OCI-LY7 (cell line): Measurements from ENCODE around the gene STBD1. TPM values are rescaled to one million over a fixed set of nuclear protein-coding genes. Genes with fewer than 3 reads are reported as not detected.

Experiments
- BruUV-seq: library from RNA; stranded (reverse); fragments of 400-500 nt; replicated peaks from 2 replicates; lab custom pipeline; 2021; lab: Mats Ljungman, UMichigan
- CTCF ChIA-PET: fragments of 300-600 bp; sonication (Branson Sonifier 250); formaldehyde crosslinking; loops from one replicate; lab custom pipeline; 2022; ENCODE audit warnings: antibody characterized with exemption; ENCODE audit not compliant: unreplicated experiment; lab: Charles Lee
- POLR2A ChIA-PET: fragments of 300-600 bp; sonication (Branson Sonifier 250); formaldehyde crosslinking; loops from one replicate; lab custom pipeline; 2022; ENCODE audit warnings: antibody characterized with exemption; lab: Charles Lee
- DNase-seq: peaks from one replicate; pipeline ENCODE4 v3.0.0-alpha.2; 2015; ENCODE audit warnings: low spot score
- H2AFZ ChIP-seq: fragments of 200-600 bp; sonication (generic), shearing (Covaris generic); 2 replicates; pipeline ENCODE4 v1.6.1; 2014; ENCODE audit warnings: mild to moderate bottlenecking, antibody characterized with exemption, low read length, moderate library complexity
- H3K27ac ChIP-seq: fragments of 200-600 bp; sonication (generic); 2 replicates; pipeline ENCODE4 v1.5.1; 2014; ENCODE audit warnings: mixed run types, low read depth, mild to moderate bottlenecking, moderate library complexity, low read length, inconsistent platforms; ENCODE audit not compliant: poor library complexity, severe bottlenecking
- H3K36me3 ChIP-seq: fragments of 200-600 bp; sonication (generic); 2 replicates; pipeline ENCODE4 v1.6.1; 2014; ENCODE audit warnings: mild to moderate bottlenecking, antibody characterized with exemption, low read length, moderate library complexity, mixed read lengths; ENCODE audit not compliant: insufficient read depth
- H3K4me1 ChIP-seq: fragments of 200-600 bp; sonication (generic); 2 replicates; pipeline ENCODE4 v1.5.1; 2014; ENCODE audit warnings: mild to moderate bottlenecking, low read length; ENCODE audit not compliant: insufficient read depth, poor library complexity, severe bottlenecking
- H3K4me2 ChIP-seq: fragments of 200-600 bp; sonication (generic); 2 replicates; pipeline ENCODE4 v1.6.1; 2014; ENCODE audit warnings: mild to moderate bottlenecking, low read length
- H3K4me3 ChIP-seq: fragments of 200-600 bp; sonication (generic); 2 replicates; pipeline ENCODE4 v1.5.1; 2014; ENCODE audit warnings: mild to moderate bottlenecking, low read depth, low read length; ENCODE audit not compliant: poor library complexity, severe bottlenecking
- H3K79me2 ChIP-seq: fragments of 200-600 bp; sonication (generic); 2 replicates; pipeline ENCODE4 v1.6.1; 2016; ENCODE audit warnings: low read depth, mild to moderate bottlenecking, low read length, moderate library complexity, mixed read lengths; ENCODE audit not compliant: insufficient read depth
- H3K9me2 ChIP-seq: fragments of 200-600 bp; sonication (generic); 2 replicates; pipeline ENCODE4 v1.6.1; 2016; ENCODE audit warnings: mild to moderate bottlenecking, low read length, mixed read lengths; ENCODE audit not compliant: insufficient read depth
- H3K9me3 ChIP-seq: fragments of 200-600 bp; sonication (generic); 2 replicates; pipeline ENCODE4 v1.6.1; 2014; ENCODE audit warnings: mild to moderate bottlenecking, mixed run types, low read length, mixed read lengths
- H4K20me1 ChIP-seq: fragments of 200-600 bp; sonication (generic); 2 replicates; pipeline ENCODE4 v1.6.1; 2014; ENCODE audit warnings: mild to moderate bottlenecking, antibody characterized with exemption, low read length, moderate library complexity, mixed read lengths; ENCODE audit not compliant: insufficient read depth
- EZH2phosphoT487 ChIP-seq: fragments of 200-600 bp; sonication (generic); IDR thresholded peaks from 2 replicates; pipeline ENCODE4 v1.6.1; 2018; ENCODE audit warnings: low read depth, borderline replicate concordance, mild to moderate bottlenecking, mixed run types, antibody characterized with exemption, low read length, moderate library complexity, mixed read lengths
- intact Hi-C: fragments of 100-400 bp; cut with micrococcal nuclease; formaldehyde crosslinking; loops from one replicate; pipeline ENCODE4 v1.10.0; 2022; ENCODE audit not compliant: unreplicated experiment
- total RNA-seq, 2 experiments: library from RNA; depleted of rRNA in 1 of 2; stranded (reverse); fragments of >200 nt in 1 of 2; shearing (Covaris generic) in 1 of 2; gene quantifications; 2 replicates each; pipeline ENCODE4 v1.2.3, GENCODE V29; 2014 to 2022
- TF ChIP-seq, protein P1 (sequence below): fragments of 200-600 bp; sonication (generic); conservative IDR thresholded peaks from 2 replicates; pipeline ENCODE4 v1.5.1; 2014; ENCODE audit warnings: mild to moderate bottlenecking, antibody characterized with exemption, low read length, moderate library complexity, mixed read lengths

The STBD1 gene
- total RNA-seq, 2 experiments from 2014 or later, result not detected

DNA sequence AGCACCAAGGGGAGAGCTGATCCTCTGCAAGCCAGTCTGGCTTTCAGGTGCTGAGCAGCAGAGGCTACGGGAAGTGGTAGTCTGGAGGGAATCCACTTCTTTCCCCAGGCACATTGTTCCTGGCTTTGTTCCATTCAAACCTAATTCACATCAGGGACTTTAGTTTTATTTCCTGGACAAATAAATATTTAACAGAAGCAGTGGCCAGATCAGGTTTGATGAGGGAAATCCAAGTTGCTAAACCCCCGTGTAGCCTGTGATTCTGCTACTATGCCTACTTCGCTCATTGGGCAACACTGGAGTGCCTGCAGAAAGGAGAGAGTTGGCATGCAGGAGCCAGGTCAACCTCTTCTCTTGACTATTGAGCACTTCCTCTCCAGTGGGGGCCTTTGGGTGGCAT lies 13.8 kb upstream of the STBD1 start:
- POLR2A ChIA-PET, result interaction anchor here (0.6 kb wide), 2 partner anchors 406 to 1108 kb away, joined by 3 to 5 read pairs; no protein-coding TSS in a partner anchor
- intact Hi-C loops, result no loop called here
- no peaks in the 10 kb centered on the region for H3K79me2 ChIP-seq
- no peaks in the 10 kb centered on the region for H3K9me2 ChIP-seq
- H2AFZ ChIP-seq, result no peak overlapping the region
- CTCF ChIA-PET, result no interaction called here
- H3K4me2 ChIP-seq, result no peak overlapping the region
- H3K4me3 ChIP-seq, result no peak overlapping the region
- H4K20me1 ChIP-seq, result no peaks in the 10 kb centered on the region
- no peaks in the 10 kb centered on the region for H3K9me3 ChIP-seq
- TF ChIP-seq EZH2phosphoT487, result no peak
- TF ChIP-seq, protein P1, sequence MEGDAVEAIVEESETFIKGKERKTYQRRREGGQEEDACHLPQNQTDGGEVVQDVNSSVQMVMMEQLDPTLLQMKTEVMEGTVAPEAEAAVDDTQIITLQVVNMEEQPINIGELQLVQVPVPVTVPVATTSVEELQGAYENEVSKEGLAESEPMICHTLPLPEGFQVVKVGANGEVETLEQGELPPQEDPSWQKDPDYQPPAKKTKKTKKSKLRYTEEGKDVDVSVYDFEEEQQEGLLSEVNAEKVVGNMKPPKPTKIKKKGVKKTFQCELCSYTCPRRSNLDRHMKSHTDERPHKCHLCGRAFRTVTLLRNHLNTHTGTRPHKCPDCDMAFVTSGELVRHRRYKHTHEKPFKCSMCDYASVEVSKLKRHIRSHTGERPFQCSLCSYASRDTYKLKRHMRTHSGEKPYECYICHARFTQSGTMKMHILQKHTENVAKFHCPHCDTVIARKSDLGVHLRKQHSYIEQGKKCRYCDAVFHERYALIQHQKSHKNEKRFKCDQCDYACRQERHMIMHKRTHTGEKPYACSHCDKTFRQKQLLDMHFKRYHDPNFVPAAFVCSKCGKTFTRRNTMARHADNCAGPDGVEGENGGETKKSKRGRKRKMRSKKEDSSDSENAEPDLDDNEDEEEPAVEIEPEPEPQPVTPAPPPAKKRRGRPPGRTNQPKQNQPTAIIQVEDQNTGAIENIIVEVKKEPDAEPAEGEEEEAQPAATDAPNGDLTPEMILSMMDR, result no peak
- no peak overlapping the region for H3K27ac ChIP-seq
- H3K36me3 ChIP-seq, result no peaks in the 10 kb centered on the region
- BruUV-seq, result no TSS peak
- DNase-seq, result no peak
- no peaks in the 10 kb centered on the region for H3K4me1 ChIP-seq

DNA sequence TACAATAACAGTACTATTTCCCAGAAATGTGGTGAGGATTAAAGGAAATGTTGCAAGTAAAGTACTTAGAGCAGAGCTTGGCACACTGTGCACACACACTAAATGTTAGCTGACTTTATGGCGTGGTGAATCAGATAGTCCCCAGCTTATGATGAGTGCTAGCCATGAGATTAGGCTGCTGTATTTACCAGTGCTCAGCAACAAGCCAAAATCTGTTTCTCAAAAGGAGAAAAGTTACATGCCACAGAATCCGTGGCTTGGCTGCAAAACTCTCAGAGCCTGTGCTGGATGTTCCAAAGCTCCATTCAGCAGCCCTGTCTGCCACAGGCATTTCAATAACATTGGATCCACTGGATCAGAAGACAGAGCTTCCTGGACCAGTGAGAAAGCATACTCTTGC lies 12.8 kb upstream of the STBD1 start:
- TF ChIP-seq, protein P1, result no peak
- TF ChIP-seq EZH2phosphoT487, result no peak
- POLR2A ChIA-PET, result no interaction called here

DNA sequence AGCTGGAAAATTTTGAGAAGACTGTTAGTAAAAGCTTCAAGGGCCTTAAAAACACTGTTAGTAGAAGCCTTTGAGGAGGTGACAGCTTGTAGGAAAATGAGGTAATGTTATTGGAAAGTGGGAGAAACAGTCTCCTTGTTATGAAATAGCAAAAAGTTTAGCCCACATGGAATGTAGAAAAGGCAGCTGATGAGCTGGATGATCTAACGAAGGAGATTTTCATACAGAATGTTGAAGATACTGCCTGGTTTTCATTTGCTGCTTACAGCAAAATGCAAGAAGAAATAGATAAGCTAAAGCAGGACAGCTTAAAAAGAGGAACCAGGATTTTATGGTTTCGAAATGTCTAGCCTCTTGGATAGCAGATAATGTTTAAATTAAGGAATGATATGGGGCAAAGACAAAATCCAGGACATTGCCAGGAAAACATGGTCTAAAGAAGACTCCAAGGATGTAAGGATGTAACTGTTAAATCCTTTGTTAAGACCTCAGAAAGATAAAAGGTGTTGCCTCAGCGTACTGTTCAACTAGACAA lies 10.2 kb upstream of the STBD1 start:
- Histone ChIP-seq H3K9me2 (no peaks in the 10 kb centered on the region), H3K4me3 (no peak overlapping the region), H3K4me2 (no peak overlapping the region), H3K36me3 (no peaks in the 10 kb centered on the region), H3K9me3 (0 out of 2 replicates have a peak, but pooled peaks cover 5% of the 10 kb centered on the region), H4K20me1 (no peaks in the 10 kb centered on the region), H3K4me1 (no peaks in the 10 kb centered on the region), H3K79me2 (no peaks in the 10 kb centered on the region), H2AFZ (no peak overlapping the region), H3K27ac (no peak overlapping the region)
- TF ChIP-seq, protein P1, result no peak
- TF ChIP-seq EZH2phosphoT487, result no peak
- CTCF ChIA-PET, result no interaction called here
- POLR2A ChIA-PET, result no interaction called here
- DNase-seq, result no peak
- BruUV-seq, result no TSS peak
- intact Hi-C loops, result no loop called here

More for the DNA sequence above, 12.8 kb upstream of the STBD1 start:
- no peak overlapping the region for H3K4me2 ChIP-seq
- H3K36me3 ChIP-seq, result no peaks in the 10 kb centered on the region
- no peaks in the 10 kb centered on the region for H4K20me1 ChIP-seq
- H3K9me3 ChIP-seq, result 0 out of 2 replicates have a peak, but pooled peaks cover 5% of the 10 kb centered on the region
- BruUV-seq, result no TSS peak
- intact Hi-C loops, result no loop called here
- no peak overlapping the region for H2AFZ ChIP-seq
- H3K9me2 ChIP-seq, result no peaks in the 10 kb centered on the region
- CTCF ChIA-PET, result interaction anchor here (0.5 kb wide), 1 partner anchor 250 kb away, joined by 3 read pairs; no protein-coding TSS in a partner anchor
- no peak overlapping the region for H3K27ac ChIP-seq
- DNase-seq, result no peak
- no peaks in the 10 kb centered on the region for H3K4me1 ChIP-seq
- no peak overlapping the region for H3K4me3 ChIP-seq
- no peaks in the 10 kb centered on the region for H3K79me2 ChIP-seq
